ENCODE data around the gene PNMA8A.

GRCh38 chr19:46449228-46449627 is 22.1 kb downstream of the PNMA8A start:
- TF ChIP-seq, protein P1, sequence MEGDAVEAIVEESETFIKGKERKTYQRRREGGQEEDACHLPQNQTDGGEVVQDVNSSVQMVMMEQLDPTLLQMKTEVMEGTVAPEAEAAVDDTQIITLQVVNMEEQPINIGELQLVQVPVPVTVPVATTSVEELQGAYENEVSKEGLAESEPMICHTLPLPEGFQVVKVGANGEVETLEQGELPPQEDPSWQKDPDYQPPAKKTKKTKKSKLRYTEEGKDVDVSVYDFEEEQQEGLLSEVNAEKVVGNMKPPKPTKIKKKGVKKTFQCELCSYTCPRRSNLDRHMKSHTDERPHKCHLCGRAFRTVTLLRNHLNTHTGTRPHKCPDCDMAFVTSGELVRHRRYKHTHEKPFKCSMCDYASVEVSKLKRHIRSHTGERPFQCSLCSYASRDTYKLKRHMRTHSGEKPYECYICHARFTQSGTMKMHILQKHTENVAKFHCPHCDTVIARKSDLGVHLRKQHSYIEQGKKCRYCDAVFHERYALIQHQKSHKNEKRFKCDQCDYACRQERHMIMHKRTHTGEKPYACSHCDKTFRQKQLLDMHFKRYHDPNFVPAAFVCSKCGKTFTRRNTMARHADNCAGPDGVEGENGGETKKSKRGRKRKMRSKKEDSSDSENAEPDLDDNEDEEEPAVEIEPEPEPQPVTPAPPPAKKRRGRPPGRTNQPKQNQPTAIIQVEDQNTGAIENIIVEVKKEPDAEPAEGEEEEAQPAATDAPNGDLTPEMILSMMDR (IDR thresholded peaks at IDR 0.05 in 2 of 3, conservative IDR thresholded peaks at IDR 0.05 in 1 of 3; ENCODE audit: control insufficient read depth in 2 of 3, extremely low read depth in 1 of 3, insufficient read depth in 1 of 3, low read depth in 3 of 3, low read length in 3 of 3): no peak
- TF ChIP-seq, protein P2, sequence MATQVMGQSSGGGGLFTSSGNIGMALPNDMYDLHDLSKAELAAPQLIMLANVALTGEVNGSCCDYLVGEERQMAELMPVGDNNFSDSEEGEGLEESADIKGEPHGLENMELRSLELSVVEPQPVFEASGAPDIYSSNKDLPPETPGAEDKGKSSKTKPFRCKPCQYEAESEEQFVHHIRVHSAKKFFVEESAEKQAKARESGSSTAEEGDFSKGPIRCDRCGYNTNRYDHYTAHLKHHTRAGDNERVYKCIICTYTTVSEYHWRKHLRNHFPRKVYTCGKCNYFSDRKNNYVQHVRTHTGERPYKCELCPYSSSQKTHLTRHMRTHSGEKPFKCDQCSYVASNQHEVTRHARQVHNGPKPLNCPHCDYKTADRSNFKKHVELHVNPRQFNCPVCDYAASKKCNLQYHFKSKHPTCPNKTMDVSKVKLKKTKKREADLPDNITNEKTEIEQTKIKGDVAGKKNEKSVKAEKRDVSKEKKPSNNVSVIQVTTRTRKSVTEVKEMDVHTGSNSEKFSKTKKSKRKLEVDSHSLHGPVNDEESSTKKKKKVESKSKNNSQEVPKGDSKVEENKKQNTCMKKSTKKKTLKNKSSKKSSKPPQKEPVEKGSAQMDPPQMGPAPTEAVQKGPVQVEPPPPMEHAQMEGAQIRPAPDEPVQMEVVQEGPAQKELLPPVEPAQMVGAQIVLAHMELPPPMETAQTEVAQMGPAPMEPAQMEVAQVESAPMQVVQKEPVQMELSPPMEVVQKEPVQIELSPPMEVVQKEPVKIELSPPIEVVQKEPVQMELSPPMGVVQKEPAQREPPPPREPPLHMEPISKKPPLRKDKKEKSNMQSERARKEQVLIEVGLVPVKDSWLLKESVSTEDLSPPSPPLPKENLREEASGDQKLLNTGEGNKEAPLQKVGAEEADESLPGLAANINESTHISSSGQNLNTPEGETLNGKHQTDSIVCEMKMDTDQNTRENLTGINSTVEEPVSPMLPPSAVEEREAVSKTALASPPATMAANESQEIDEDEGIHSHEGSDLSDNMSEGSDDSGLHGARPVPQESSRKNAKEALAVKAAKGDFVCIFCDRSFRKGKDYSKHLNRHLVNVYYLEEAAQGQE (IDR thresholded peaks at IDR 0.05; ENCODE audit: low read depth, low read length): no peak
- no peak for TF ChIP-seq CEBPB (IDR thresholded peaks at IDR 0.05; ENCODE audit: borderline replicate concordance in 1 of 2, low read depth in 2 of 2, low read length in 2 of 2)
- TF ChIP-seq, protein P3, sequence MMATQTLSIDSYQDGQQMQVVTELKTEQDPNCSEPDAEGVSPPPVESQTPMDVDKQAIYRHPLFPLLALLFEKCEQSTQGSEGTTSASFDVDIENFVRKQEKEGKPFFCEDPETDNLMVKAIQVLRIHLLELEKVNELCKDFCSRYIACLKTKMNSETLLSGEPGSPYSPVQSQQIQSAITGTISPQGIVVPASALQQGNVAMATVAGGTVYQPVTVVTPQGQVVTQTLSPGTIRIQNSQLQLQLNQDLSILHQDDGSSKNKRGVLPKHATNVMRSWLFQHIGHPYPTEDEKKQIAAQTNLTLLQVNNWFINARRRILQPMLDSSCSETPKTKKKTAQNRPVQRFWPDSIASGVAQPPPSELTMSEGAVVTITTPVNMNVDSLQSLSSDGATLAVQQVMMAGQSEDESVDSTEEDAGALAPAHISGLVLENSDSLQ (IDR thresholded peaks at IDR 0.05): no peak
- TF ChIP-seq CREM (IDR thresholded peaks at IDR 0.05; ENCODE audit: low read depth): no peak
- no peak for TF ChIP-seq ZNF24 (IDR thresholded peaks at IDR 0.05)
- TF ChIP-seq JUND (IDR thresholded peaks at IDR 0.05; ENCODE audit: low read depth, low read length): no peak
- TF ChIP-seq EGR1 (IDR thresholded peaks at IDR 0.05; ENCODE audit: borderline replicate concordance in 1 of 2, low read depth in 2 of 2, low read length in 2 of 2): no peak
- TF ChIP-seq POLR2A (IDR thresholded peaks at IDR 0.05; ENCODE audit: low read depth, low read length): no peak
- TF ChIP-seq ZBTB33 (IDR thresholded peaks at IDR 0.05): no peak

All from GM12878 (cell line).